NCI-H2227 (cell line): ENCODE results near the gene ZNF383.
A peak's percentile ranks its signal among the peaks of the same experiment; 100 is the strongest.
"Not testable (repeated sequence)": the region's sequence is repeated elsewhere in the genome, so short reads cannot be mapped to it uniquely, and the experiment has no call there.

Experiments used
- DNase-seq: peaks from one replicate; lab custom pipeline; 2025; ENCODE audit not compliant: unreplicated experiment; lab: John Stamatoyannopoulos, UW

ZNF383 gene

DNA sequence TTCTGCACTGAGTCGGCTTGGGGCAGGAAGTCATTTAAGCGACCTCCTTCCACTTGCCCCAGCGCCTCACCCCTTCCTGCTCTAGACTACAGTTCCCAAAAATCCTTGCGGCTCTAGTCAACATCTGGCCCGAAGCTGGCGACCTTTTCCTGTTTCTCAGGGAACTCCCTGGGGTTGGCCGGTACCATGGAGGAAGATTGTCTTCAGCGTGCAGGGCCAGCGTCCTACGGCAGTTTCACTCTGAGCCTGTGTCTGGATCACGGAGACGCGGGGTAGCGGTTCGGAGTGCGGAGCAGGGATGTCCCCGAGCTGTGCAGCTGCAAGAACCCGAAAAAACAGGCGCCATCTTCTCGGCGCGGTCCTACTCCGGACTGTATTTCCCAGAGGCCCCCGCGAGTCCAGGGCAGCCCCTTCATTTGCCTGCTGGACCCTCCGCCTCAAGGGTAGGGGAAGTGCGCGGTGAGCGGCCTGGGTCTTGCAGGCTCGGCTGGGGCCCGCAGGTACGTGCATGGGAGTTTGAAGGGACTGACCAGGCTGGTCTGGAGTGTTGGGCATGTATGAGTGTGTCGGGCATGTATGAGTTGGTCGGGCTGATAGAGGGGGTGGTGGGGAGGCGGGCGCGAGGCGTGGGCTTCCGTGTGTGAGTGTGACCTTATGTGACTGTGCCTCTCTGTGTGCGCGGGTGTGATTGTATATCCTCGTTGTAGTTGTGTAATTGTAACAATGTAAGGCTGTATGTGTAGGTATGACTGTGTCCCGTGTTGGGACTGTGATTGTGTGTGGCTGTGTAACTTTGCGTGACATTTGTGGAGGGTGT lies at the start of gene ZNF383:
Gene ZNF383, plus strand, starts transcription at position 440 of the 817 bp plus-strand sequence. CDS start 12,240 bp downstream, outside the sequence.
- DNase-seq: peak; percentile 97

- DNase-seq: peak; percentile 100
Measured at GRCh38 chr19:37172368-37173366, 45.3 kb upstream of the ZNF383 start, which contains the start of gene ZNF585A. Gene ZNF585A (minus strand): TSS chr19:37172695. CDS start chr19:37169910, 2,785 bp downstream.

DNA sequence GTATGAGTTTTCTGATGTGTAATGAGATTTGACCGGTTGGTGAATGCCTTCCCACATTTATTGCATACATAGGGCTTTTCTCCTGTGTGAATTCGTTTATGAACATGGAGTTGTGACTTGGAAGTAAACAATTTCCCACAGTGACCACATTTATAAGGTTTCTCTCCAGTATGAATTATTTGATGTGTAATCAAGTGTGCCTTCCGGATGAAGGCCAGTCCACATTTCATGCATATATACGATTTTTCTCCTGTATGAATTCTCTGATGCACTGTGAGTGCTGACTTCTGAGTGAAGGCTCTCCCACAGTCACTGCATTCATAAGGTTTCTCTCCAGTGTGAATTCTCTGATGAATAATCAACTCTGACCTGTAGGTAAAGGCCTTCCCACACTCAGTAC lies 31.9 kb upstream of the ZNF383 start:
- not testable (repeated sequence) for DNase-seq

DNA sequence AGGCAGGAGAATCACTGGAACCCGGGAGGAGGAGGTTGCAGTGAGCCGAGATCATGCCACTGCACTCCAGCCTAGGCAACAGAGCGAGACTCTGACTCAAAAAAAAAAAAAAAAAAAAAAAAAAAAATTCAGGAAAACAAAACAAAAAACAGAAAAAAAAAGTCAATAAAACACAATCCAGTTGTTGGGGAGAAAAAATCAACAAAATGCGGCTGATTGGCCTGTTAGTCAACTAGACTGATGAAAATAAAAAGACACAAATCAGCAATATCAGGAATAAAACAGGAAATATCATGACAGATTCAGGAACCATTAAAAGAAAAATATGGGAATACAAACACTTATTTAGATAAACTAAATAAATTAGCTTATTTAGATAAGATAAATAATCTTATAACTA lies 22.8 kb upstream of the ZNF383 start:
- not testable (repeated sequence) for DNase-seq

GRCh38 chr19:37197115-37197514 lies 20.9 kb upstream of the ZNF383 start:
- not testable (repeated sequence) for DNase-seq

GRCh38 chr19:37197768-37198167 lies 20.2 kb upstream of the ZNF383 start:
- no peak for DNase-seq

GRCh38 chr19:37217480-37217774 lies 587 bp upstream of the ZNF383 start:
- no peak for DNase-seq

DNA sequence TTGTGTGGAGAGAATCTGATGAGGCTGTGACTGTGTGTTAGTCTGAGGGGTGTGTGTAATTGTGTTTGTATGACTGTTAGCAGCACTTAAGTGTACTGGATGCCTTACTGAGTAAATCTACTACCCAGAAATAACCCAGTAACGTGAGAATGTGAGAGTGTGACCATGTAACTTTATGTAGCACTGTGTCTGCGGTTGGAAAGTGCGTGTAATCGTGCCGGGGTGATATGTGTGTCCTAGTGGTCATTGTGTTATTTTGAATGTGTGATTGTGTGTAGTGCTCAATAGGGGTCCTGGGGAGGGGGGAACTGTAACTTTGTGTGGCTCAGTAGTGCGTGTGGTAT lies 550 bp downstream of the ZNF383 start:
- no peak for DNase-seq

- no peak for DNase-seq
Measured at GRCh38 chr19:37220383-37220782, 2.4 kb downstream of the ZNF383 start.

- no peak for DNase-seq
Measured at GRCh38 chr19:37221136-37221535, 3.1 kb downstream of the ZNF383 start.

DNA sequence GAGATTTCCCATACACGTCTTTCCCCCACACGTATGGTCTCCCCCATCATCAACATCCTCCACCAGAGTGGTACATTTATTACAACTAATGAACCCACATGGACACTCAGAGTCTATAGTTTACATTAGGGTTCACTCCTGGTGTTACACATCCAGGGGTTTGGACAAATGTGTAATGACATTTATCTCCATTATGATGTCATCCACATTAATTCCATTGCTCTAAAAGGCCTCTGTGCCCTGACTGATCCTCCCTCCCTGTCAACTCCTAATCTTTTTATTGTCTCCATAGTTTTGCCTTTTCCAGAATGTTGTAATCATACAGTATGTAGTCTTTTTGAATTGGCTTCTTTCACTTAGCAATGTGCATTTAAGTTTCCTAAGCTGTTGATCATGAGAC lies 8.2 kb downstream of the ZNF383 start:
- no peak for DNase-seq

DNA sequence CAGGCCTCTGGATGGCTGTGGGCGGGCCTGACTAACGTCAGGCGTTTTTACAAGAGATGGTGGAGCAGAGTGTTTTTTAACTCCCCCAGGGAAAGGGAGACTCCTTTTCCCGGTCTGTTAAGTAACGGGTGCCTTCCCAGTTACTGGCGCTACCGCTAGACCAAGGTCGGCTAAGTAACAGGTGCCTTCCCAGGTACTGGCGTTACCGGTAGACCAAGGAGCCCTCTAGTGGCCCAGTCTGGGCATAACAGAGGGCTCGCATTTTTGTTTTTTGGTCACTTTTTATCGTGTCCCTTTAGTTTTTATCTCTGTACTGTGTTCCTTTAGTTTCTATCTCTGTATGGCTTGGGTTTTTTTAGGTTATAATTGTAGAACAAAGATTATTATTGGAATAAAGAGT lies 10.0 kb downstream of the ZNF383 start:
- no peak for DNase-seq

- no peak for DNase-seq
Measured at GRCh38 chr19:37243206-37243632, 25.2 kb downstream of the ZNF383 start.

- DNase-seq: peak; percentile 95
Measured at GRCh38 chr19:37251308-37252229, 33.6 kb downstream of the ZNF383 start.

DNA sequence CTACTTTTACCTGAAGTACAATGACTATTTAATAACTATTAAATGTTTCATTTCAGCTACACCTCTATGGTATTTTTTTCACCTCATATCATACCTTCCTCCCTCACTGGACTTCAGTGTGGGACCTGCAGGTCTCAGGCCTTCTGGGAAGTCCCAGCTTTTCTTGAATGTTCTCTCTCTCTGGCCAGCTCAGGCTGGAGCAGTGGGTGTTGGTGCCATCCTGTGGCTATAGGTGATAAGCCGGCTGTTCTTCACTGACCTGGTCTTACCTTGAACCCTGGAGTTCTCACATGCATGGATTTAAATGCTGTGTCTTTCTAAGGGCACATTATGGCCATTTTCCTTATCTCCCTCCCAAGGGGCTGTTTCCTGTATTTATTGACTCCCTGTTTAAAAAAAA lies 45.0 kb downstream of the ZNF383 start:
- not testable (repeated sequence) for DNase-seq

DNA sequence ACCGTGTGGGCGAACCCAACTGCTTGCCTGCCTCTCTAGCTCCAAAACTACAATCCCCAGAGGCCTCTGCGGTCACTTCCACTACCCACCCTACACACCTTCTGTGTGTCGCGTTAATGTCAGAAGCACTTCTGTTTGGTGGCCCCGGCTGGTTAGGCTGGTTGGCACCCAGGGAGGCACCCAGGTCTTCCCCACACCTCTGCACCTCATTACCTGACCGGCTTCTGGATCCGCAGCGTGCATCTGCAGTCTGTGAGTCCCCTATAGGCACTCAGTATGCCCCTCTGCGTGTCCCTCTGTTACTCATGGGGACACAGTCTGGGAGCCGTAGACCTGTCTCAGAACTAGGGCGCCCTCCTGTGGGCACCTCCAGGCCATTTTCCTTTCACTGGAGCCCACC lies 49.0 kb downstream of the ZNF383 start:
- DNase-seq: not testable (repeated sequence)

GRCh38 chr19:37267755-37268154 lies 49.7 kb downstream of the ZNF383 start:
- DNase-seq: not testable (repeated sequence)

DNA sequence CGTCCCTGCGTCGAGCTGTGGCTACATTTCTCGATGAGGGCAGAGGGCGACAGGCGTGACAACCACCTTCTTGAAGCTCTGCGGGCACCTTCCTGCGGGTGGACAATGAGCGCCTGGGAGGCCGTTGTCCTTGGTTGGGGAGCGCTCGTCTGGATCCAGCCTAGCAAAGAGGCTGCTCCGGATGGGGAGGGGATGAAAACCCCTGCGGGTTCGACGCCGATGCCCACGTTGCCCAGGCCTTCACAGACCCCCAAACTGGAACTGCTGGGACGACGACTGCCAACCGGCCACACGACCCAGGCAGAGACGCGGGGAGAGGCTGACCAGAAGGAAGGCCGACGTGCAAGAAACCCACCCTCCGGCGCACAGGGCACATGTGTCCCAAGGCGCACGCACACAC lies 62.6 kb downstream of the ZNF383 start:
- not testable (repeated sequence) for DNase-seq

- not testable (repeated sequence) for DNase-seq
Measured at GRCh38 chr19:37284020-37284419, 66.0 kb downstream of the ZNF383 start.

GRCh38 chr19:37289229-37289628 lies 71.2 kb downstream of the ZNF383 start:
- not testable (repeated sequence) for DNase-seq
